Astrocyte of the hippocampus (primary cell): ENCODE data around the gene OPN4.
"Not testable (repeated sequence)": the region's sequence is repeated elsewhere in the genome, so short reads cannot be mapped to it uniquely, and the experiment has no call there.

Source experiments
- DNase-seq: peaks from one replicate; pipeline ENCODE4 v3.0.0; 2011; ENCODE audit warnings: low read depth, low spot score

Gene OPN4, protein sequence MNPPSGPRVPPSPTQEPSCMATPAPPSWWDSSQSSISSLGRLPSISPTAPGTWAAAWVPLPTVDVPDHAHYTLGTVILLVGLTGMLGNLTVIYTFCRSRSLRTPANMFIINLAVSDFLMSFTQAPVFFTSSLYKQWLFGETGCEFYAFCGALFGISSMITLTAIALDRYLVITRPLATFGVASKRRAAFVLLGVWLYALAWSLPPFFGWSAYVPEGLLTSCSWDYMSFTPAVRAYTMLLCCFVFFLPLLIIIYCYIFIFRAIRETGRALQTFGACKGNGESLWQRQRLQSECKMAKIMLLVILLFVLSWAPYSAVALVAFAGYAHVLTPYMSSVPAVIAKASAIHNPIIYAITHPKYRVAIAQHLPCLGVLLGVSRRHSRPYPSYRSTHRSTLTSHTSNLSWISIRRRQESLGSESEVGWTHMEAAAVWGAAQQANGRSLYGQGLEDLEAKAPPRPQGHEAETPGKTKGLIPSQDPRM

GRCh38 chr10:86654411-86655172 lies at the start of gene OPN4:
Gene OPN4 (plus strand): TSS chr10:86654547. CDS start chr10:86654784, 237 bp downstream.
- DNase-seq = peak; percentile 34

- DNase-seq = no peak
These were observed 46.7 kb upstream of the OPN4 start for GRCh38 chr10:86607674-86608073.

DNA sequence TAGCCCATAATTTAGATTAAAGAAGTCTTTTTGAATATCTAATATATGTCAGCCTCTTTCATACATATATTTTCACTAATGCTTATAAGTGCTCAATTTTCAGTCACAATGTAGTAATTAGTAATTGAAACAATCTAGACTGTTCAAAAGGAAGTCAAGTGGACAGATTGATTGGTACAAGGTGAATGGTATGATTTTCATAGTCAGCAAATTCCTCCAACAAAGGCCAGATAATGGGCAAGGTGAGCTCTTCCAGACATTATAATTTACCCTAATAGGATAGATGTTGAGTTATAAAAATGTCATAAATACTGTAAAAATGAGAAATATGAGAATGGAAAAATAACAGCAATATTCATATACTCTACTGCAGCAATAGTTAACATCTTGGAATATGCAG lies 44.4 kb upstream of the OPN4 start:
- no peak for DNase-seq

GRCh38 chr10:86611386-86611785 lies 43.0 kb upstream of the OPN4 start:
- DNase-seq = no peak

- no peak for DNase-seq
These were observed 41.3 kb upstream of the OPN4 start for GRCh38 chr10:86613096-86613495.

DNA sequence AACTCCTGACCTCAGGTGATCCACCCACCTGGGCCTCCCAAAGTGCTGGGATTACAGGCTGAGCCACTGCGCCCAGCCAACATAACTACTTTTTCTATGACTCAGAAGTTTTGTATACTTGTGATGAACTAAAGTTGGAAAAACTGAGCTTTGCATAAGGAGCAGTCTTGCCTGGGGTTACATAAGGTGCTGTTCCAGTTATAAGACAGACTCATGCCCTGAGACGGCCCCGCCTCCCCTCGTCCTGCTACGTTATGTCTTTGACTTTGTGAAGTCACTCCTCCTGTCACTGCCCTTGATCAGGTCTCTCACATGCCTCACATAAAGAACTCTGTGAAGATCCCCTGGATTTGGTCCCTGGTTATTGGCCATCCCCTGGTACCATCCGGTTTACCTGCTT lies 40.4 kb upstream of the OPN4 start:
- DNase-seq = no peak

GRCh38 chr10:86614853-86615252 lies 39.5 kb upstream of the OPN4 start:
- DNase-seq = no peak

DNA sequence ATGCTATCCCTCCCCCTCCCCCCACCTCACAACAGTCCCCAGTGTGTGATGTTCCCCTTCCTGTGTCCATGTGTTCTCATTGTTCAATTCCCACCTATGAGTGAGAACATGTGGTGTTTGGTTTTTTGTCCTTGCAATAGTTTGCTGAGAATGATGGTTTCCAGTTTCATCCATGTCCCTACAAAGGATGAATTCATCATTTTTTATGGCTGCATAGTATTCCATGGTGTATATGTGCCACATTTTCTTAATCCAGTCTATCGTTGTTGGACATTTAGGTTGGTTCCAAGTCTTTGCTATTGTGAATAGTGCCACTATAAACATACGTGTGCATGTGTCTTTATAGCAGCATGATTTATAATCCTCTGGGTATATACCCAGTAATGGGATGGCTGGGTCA lies 37.1 kb upstream of the OPN4 start:
- not testable (repeated sequence) for DNase-seq

GRCh38 chr10:86628311-86628710 lies 26.0 kb upstream of the OPN4 start:
- DNase-seq = no peak

- no peak for DNase-seq
These were observed 24.3 kb upstream of the OPN4 start for GRCh38 chr10:86630079-86630478.

DNA sequence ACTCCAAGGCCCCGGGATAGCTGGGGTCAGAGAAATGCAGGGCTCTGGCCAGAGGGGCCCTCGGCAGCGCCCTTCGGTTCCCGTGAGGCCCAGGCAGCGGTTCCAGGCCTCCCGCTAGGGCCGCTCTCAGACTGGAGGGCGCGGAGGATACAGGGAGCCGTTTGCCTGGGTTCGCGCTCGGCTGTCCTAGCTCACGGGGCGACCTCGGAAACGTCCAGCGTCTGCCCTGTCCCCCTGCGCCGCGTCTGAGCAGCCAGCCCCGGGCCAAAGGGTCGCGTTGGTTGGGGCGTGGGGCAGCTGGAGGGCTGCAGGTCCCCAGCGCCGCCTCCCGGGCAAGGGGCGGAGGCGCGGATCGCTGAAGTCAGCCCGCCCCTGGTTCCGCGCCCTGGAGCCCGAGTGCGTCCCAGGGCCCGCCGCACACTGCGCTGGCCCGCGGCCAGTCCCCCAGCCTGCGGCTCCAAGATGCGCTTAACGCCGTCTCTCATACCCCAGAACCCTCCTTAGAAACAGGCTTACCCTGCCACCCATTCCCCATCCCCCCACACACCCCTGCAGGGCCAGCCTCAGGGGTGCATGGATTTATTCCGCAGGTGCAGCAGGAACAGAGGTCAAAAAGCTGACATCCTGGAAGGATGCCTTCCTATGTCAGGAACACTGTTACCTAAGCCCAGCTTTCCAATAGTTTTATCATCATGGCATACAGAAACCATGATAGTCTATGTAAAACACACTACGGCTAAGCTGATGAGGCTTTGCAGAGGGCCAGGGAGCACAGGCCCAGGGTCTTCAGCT lies 22.1 kb upstream of the OPN4 start:
- peak; percentile 59 for DNase-seq

- DNase-seq = no peak
These were observed 21.4 kb upstream of the OPN4 start for GRCh38 chr10:86632951-86633350.

GRCh38 chr10:86635402-86635801 lies 18.9 kb upstream of the OPN4 start:
- peak; percentile 69 for DNase-seq

DNA sequence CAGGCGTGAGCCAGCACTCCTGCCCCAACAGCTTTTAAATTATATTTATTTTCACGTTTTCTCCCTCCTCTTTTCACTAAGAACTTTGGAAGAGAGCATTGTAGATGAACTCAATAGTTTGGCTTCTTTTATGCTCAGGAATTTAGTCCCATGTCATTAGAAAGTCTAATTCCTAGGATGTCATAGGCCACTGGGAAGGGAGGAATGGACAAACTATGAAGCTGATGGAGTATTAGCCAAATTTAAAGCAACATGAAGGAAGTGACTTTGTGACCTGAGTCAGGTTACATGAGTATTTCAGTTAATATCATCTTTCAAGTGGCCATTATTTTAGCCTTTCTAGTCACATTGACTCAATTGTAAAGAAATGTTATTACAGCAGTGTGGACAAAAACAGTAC lies 18.0 kb upstream of the OPN4 start:
- no peak for DNase-seq

DNA sequence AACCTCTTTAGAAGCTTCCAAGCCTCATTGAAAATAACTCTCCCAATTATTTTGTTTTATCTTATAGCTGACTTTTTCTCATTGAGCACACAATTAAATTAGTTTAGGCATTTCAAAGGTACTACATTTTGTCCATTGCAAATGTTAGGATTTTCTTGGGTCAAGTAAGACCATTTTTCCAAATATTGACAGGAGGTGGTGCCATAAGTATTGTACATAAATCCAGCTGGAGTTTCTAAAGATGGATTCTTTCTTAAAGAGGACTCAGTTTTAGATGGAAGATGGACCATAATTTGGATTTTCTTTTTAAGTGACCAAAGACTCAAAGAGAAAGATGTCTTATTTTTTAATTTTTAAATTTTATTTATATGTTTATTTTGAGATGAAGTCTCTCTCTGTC lies 12.3 kb upstream of the OPN4 start:
- DNase-seq = no peak

DNA sequence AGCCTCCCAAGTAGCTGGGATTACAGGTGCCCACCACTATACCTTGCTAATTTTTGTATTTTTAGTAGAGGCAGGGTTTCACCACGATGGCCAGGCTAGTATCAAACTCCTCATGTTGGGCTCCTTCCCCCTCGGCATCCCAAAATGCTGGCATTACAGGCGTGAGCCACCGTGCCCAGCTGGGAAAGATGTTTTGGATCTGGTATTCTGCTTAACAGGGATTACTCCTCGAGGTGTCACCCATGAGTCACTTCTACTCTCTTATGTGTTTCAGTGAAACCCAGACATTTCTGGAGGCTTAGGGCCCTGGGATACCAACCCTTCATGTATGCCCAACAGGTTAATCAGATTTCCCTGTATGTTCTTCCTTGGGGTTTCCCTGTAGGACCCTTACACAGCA lies 11.8 kb upstream of the OPN4 start:
- peak; percentile 26 for DNase-seq

DNA sequence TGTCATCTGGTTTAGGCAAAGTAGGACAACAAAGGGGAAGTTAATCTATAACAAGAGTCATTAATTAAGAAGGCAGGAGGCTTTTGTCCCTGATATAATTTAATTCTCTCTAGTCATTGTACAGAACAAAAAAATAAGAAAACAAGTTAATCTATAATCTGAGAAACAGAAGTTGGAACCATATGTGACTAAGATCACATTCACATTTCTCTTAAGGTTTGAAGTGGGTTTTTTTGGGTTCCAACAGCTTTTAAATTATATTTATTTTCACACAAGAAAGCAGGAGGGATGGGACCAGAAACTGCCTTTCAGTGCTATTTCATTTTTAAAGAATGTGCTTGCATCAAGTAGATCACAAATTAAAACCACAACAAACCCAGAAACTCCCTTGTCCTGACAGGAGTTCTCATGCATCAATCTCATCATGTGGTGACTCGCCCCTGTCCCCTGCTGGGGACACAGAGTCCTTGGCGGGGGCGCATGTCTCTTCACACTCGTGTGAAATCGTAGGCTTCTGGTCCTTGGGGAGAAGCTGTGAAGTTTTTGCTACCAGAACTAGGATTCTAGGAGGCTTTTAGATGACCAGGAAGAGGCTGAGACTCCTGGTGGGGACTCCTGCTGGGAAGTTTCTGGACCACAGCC lies 10.1 kb upstream of the OPN4 start:
- no peak for DNase-seq

- DNase-seq = no peak
These were observed 9.4 kb upstream of the OPN4 start for GRCh38 chr10:86644794-86645445.

- not testable (repeated sequence) for DNase-seq
These were observed 8.7 kb upstream of the OPN4 start for GRCh38 chr10:86645621-86646165.

- no peak for DNase-seq
These were observed 7.8 kb upstream of the OPN4 start for GRCh38 chr10:86646532-86646931.

- no peak for DNase-seq
These were observed 7.4 kb upstream of the OPN4 start for GRCh38 chr10:86646933-86647332.
